GM18517 (cell line): ENCODE data around the gene PAK1.

Experiments
- ATAC-seq: cut with Tn5 transposase; IDR thresholded peaks from one replicate; pipeline ENCODE4 v1.9.1; 2021; ENCODE audit warnings: mild to moderate bottlenecking, moderate library complexity; ENCODE audit not compliant: unreplicated experiment

PAK1 gene

GRCh38 chr11:77375107-77375506, 98.8 kb downstream of the PAK1 start:
- ATAC-seq: no peak

DNA sequence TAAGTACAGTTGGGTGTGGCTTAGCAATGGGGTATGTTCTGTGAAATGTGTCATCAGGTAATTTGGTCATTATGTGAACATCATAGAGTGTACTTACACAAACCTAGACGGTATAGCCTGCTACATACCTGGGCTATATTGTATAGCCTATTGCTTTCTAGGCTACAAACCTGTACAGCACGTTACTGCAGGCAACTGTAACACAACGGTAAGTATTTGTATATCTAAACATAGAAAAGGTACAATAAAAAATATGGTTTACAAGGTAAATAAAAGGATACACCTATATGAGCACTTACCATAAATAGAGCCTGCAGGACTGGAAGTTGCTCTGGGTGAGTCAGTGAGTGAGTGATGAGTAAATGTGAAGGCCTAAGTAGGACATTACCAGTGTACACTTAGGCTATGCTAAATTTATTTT, 99.3 kb downstream of the PAK1 start:
- ATAC-seq: no peak

- no peak for ATAC-seq
Measured at GRCh38 chr11:77374108-77374507, 99.8 kb downstream of the PAK1 start.

- ATAC-seq: no peak
Measured at GRCh38 chr11:77372726-77373125, 101.2 kb downstream of the PAK1 start.

DNA sequence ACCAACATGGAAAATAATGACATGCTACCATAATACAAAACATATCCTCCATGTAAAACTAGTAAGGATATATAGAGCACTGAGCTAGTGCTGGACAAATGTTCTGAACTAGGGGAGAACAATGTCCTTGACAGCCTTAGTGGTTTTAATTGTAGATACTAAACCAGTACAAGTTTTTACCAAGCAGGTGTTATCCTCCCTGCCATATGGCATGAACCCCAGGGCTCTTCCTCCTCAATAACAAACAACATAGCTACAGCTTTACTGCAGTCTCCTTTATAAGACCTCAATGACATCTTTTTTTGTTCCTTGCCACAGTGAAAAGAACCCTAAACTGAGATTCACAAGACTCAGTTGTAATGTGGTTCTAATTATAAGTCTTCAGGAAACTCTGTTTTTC, 102.2 kb downstream of the PAK1 start:
- ATAC-seq: no peak

DNA sequence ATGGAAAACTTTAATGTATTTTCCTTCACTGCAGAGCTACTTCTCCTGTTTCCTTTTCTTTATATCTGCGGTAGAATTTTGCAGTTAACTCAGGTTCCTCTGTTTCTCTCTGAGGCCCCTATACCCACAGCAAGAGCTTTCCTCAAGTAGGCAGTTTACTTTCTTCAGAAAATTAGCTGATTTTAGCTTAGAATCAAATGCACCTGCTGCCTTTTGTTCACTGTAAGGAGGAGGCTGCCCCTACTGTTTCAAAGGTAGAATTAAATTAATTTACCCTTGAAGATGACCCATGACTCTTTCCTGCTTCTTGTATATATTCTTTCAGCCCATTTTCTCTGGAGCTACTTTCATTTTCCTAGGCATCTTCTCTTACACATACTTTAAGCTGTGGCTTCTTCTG, 103.7 kb downstream of the PAK1 start:
- no peak for ATAC-seq

DNA sequence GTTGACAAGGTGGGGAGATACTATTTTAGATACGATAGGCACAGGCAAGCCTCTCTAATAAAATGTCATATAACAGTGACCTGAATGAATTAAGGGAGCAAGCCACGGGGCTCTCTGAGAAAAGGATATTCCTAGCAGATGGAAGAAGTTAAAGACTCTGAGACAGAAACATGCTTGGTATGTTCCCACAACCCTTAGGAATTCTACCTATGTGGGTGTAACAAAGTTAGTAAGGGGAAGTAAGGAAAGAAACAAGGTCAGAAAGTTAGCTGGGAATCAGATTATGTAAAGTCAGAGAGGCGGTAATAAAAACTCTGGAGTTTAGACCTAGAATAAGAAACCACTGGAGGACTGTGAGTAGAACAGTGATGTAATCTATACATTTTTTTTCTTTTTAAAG, 112.7 kb downstream of the PAK1 start:
- ATAC-seq: no peak

- ATAC-seq: no peak
Measured at GRCh38 chr11:77359481-77359880, 114.4 kb downstream of the PAK1 start.

GRCh38 chr11:77353131-77353530, 120.8 kb downstream of the PAK1 start:
- no peak for ATAC-seq

DNA sequence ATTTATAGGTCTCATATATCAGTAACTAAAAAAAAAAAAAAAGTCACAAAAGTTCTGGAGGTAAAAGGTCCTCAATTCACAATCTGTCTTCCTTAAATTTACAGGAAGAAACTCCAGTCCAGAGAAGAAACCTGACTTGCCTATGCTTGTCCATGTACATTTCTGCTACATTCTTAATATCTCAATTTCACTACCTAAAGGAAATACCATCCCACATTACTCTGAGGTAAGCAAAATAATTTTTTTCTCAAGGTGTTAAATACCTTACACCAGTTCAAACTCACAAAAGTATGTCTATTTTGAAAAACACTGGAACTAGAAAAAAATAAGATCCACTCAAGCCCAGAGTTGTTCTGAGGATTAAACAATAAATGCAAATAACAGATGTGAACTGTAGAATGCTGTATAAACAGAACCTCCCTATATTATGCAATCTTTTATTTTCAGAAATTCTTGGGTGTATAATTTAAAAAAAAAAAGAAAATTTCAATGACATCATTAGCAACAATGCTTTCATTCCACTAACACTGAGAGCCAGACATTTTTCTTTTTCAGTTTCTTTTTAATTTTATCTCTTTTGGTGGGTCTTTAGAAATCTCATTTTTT, 122.5 kb downstream of the PAK1 start:
- no peak for ATAC-seq

DNA sequence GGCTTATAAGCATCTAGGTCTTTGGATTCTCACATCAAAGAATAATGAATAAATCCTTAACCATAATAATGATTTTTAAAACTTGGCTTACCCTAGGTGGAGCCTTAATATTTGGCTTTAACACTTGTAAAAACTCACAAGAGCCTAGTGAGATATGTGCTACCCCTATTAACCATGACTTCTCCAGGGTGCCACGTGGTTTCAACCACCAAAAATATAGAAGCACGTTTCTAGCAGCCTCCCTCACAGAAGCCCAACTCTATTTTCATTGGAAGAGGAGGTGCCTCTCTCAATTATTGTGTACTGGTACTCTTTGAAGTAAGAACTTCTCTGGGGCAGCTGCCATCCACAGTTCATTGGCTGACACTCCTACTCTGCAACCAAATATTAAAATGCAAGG, 125.9 kb downstream of the PAK1 start:
- no peak for ATAC-seq

DNA sequence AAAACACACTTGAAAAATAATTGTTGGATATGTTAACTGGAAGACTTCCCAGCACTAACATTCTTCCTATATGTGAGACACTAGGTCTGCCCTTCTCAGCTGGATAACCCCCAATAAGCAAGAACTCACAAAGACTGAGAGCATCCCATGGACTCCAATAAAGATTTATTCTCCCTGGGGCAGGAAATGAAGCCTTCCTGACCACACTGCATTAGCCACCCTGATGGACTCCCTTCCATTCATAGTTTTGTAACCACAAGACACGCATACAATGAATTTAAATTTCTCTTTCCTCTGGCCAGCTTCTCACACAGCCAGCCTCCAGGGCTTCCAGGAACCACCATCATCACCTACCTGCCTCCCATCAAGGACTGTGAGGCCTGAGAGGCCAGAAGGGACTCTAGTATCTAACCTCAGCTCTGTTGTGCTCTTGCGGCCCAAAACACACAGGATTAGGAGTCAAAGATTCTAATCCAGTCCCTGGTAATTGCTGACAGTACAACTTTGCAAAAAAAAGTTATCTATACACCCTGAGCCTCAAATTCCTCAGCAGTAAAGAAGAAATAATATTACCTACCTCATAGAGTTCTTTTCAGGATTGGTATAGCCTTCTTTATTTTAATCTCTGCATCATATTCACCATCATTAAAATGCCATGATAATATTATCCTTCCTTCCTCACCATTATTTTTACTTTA, 126.8 kb downstream of the PAK1 start:
- no peak for ATAC-seq

GRCh38 chr11:77345621-77346020, 128.3 kb downstream of the PAK1 start:
- no peak for ATAC-seq

DNA sequence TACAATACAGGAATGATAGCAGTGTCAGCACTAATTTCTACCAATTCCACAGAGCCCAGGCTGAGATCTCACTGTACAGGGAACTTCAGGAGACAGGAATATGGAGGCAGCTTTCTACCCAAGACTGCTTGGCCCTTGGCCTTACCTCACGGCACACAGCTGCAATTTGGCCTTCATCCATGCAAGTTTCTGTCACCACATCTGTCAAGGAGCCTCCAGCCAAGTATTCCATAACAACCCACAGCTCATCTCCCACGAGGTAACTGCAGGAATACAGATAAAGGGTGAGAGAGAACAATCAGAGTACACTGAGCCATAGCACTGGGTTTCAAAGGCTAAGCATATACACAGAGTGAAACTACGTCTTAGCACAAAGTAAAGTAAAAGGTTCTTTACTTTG, 133.4 kb downstream of the PAK1 start:
- ATAC-seq: no peak

- no peak for ATAC-seq
Measured at GRCh38 chr11:77332259-77332658, 141.6 kb downstream of the PAK1 start.

- ATAC-seq: no peak
Measured at GRCh38 chr11:77325159-77325558, 148.7 kb downstream of the PAK1 start.

DNA sequence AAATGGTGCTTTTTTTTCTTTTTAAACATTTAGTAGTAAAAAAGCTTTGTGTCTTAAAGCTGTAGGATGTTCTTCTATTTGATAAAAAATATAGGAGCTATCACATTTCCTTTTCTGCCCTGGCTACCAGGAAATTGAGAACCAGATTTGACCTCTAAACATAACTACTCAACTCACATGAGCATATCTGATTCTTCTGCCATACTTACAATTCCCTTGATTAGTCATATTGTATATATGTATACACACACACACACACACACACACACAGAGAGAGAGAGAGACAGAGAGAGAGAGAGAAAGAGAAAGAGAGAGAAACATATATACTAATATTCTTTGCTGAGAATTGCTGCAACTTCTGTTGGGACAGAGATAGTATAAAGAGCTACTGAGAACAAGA, 149.4 kb downstream of the PAK1 start:
- ATAC-seq: no peak

DNA sequence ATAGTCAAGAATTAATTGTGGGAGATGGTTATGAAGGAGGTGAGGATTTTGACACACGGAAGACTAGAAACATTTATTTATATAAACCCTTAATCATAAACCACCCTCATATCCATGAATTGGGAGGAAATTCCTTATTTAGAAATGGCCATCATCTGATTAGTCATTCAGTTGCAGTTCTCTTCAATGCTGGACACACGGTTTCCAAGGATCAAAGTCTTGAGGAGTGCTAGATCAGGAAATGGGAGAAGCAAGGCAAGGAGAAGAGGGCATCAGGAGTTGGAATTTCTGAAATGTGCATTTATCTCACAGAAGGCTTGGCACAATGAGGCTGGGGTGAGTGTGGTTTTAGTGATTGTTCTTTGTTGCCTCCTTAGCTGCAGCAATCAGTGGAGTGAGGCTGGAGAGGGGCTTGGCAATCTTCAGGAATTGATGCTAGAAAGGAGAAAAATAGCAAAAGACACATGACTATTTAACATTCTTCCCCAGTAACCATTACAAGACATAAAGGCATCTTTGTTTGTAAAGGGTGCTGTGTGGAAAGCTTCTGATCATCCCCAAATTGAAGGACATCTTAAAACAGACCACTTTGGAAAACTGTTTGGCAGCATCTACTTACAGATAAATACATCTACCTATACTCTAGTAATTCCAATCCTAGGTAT, 150.8 kb downstream of the PAK1 start:
- ATAC-seq: no peak

DNA sequence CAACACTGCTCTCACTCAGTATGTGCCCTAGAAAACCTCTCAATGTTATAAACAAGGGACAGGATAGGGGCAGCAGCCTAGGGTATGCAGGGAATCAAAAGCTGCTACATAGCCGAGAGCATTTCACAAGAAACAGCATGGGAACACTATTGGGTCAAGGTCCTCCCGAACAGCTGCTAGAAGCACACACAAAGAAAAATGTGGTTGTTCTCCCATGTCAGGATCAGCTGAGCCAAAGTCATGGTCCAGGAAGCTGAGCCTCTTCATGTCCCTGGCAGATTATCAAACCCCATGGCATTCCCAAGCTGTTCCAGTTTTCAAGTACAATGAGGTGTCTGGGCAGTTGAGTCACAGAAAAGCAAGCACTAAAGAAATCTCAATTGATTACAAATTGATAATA, 151.4 kb downstream of the PAK1 start:
- no peak for ATAC-seq

GRCh38 chr11:77320351-77320750, 153.5 kb downstream of the PAK1 start:
- ATAC-seq: no peak

DNA sequence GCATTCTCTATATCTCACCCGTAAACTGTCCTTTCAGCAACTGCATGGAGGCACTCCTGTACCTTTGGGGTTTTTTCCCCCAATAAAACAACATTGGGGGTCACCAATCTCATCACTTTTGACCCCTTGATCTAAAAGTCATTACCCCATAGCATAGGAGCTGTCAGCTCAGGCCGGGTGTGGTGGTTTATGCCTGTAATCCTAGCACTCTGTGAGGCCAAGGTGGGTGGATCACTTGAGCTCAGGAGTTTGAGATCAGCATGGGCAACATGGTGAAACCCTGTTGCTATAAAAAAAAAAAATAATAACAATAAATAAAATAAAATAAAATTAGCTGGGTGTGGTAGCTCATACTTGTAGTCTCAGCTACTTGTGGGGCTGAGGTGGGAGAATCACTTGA, 155.3 kb downstream of the PAK1 start:
- ATAC-seq: no peak

DNA sequence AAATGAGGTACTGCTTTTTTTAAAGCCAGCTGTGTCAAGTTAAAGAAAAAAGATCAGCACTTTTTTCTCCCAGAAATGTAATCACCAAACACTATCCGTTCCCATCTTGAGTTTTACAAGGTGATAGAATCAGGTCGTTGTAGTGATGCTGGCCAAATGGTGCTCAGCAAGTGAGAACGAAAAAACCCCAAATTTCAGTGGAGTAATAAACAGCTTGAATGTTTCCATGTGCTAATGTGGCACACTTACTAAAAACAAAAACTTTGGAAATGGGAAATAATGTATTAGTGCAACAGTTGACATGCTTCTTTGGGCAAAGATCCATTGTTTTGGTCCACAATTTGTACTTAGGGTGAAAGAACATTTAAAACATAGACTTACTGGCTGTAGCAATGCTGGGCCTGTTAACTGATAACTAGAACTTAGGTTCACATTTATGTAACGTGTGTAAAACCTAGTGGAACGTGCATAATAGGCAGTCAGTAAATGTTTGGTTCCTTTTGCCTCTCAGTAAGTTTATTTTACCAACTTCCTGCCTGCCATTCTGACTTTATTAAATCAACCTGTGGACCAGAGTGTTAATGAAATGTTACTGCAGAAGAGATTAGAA, 157.1 kb downstream of the PAK1 start:
- no peak for ATAC-seq
